ENCODE data around the gene UBE2R2.
"Not testable (repeated sequence)": the region's sequence is repeated elsewhere in the genome, so short reads cannot be mapped to it uniquely, and the experiment has no call there.

Gene UBE2R2

DNA sequence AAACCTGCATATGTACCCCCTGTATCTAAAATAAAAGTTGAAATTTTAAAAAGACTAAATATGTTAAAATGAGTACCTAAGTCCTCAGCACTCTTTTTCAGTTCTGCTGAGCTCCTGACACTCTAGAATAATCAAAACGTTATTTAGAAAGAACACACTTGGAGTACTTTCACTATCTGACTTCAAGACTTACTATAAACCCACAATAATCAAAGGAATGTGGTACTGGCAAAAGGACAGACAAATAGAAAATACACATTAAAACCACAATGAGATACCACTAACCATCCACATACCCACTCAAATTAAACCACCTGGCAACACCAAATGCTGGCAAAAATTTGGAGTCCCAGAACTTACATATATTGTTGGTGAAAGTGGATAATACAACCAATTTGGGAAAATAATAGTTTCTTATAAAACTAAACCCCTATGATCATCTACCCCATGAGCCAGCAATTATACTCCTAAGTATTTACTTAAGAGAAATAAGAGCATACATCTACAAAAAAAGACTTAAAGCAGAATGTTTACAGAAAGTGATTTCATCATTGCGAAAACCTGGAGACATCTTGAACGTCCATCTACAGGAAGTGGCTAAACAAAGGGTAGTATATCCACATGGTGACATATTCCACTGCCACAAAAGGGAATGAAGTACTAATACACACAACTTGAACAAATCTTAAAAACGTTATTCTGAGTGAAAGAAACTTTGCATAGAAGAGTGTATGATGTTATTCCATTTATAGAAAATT, 34.4 kb upstream of the UBE2R2 start:
- TF ChIP-seq, protein P1, sequence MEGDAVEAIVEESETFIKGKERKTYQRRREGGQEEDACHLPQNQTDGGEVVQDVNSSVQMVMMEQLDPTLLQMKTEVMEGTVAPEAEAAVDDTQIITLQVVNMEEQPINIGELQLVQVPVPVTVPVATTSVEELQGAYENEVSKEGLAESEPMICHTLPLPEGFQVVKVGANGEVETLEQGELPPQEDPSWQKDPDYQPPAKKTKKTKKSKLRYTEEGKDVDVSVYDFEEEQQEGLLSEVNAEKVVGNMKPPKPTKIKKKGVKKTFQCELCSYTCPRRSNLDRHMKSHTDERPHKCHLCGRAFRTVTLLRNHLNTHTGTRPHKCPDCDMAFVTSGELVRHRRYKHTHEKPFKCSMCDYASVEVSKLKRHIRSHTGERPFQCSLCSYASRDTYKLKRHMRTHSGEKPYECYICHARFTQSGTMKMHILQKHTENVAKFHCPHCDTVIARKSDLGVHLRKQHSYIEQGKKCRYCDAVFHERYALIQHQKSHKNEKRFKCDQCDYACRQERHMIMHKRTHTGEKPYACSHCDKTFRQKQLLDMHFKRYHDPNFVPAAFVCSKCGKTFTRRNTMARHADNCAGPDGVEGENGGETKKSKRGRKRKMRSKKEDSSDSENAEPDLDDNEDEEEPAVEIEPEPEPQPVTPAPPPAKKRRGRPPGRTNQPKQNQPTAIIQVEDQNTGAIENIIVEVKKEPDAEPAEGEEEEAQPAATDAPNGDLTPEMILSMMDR (IDR thresholded peaks at IDR 0.05; ENCODE audit: insufficient read depth, low read depth, low read length, missing control alignments) = no peak
- no peak for DNase-seq (ENCODE audit: low read depth)
- no peak overlapping the region for H3K4me3 ChIP-seq (ENCODE audit: low read depth, low read length)

DNA sequence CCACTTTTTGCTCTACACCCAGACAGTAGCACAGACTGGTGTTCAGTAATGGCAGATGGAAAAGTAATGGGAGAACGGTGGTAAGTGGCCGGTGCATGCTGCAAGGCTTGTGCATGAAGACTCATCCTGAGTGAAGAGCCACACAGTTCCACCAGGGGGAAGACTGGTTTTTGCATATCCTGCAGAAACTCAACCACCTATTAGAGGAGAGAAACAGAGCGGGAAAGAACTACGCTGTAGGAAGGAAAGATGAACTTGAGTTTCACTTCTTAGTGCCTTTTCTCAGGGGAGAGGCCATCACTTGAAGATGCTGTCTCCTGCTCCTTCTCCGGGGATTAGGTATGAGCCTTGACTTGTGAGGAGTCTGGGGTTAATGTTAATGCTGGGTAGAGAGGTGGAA, 31.0 kb upstream of the UBE2R2 start:
- TF ChIP-seq, protein P1 (IDR thresholded peaks at IDR 0.05; ENCODE audit: insufficient read depth, low read depth, low read length, missing control alignments) = peak; percentile 35
- H3K4me3 ChIP-seq (ENCODE audit: low read depth, low read length) = no peak overlapping the region
- DNase-seq (ENCODE audit: low read depth) = peak; percentile 47

DNA sequence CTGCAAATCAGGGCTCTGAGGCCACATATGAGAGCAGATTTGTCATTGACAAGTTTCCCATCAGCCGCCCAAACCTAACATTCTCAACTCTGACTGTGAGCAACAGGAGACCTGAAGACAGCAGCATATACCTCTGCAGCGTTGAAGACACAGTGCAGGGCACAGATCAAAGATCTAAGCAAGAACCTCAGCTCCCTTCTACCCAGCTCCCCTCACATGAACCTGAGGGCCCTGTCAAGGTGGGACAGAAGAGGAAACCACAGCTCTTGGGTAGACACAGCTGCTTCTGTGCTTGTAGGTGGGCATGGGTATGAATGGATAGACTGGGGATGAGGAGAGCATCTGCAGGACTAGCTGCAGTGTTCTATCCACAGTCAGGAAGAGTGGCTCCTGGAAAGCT, 30.3 kb upstream of the UBE2R2 start:
- DNase-seq (ENCODE audit: low read depth) = no peak
- TF ChIP-seq, protein P1 (IDR thresholded peaks at IDR 0.05; ENCODE audit: insufficient read depth, low read depth, low read length, missing control alignments) = no peak
- no peak overlapping the region for H3K4me3 ChIP-seq (ENCODE audit: low read depth, low read length)

DNA sequence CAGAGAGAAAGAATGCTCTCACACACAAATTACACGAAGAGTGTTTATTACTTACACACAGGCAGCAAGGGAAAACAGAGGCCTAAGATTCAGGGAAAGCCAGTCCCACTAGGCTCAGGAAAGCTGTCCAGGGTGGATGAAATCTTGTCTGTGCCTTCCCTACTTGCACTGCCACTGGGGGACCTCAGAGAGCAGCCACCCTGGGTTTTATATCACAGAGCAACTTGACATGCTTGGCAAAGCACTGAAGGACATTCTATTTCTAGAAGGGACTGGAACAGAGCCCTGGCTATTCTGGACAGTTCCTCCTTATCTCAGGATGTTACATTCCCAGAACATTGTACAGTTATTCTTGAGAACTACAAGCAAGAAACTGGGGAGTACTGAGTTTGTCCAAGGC, 29.1 kb upstream of the UBE2R2 start:
- DNase-seq (ENCODE audit: low read depth) = no peak
- TF ChIP-seq, protein P1 (IDR thresholded peaks at IDR 0.05; ENCODE audit: insufficient read depth, low read depth, low read length, missing control alignments) = no peak
- H3K4me3 ChIP-seq (ENCODE audit: low read depth, low read length) = no peak overlapping the region

DNA sequence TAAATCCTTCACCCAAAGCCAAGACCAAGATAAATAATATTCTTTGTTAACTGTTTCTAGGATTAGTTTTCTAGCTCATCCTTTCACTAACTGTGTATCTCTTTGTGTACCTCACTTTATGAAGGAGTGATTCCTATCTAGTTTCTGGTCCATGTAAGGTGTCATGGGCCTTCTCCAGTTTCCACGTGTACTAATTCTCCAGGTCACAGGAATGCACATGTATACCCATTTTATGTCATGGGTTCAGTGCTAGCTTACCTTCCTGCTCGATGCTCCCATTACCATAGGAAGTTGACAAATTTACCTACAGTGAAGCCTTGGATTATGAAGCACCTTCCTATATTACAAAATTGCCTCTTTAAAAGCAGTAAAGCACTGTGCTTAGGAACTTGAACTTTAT, 27.5 kb upstream of the UBE2R2 start:
- not testable (repeated sequence) for H3K4me3 ChIP-seq (ENCODE audit: low read depth, low read length); DNase-seq (ENCODE audit: low read depth)

DNA sequence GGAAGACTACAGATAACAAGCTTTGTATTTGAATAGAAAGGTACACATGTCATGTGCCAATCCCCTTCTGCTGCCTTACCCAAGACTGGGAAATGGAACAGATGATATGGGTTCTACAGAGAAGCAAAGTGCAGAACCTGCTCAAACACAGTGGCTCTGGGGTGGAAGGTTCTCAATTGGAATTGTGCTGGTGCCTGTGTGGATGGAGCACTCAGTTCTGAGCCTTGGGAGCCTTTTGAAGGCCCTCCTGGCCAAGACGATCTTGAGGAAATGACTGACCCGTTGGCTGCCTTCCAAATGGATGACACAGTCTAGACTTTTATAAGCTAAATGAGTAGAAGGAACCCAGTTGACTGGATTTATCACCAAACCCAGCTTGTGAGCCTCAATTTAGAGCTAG, 25.8 kb upstream of the UBE2R2 start:
- no peak for DNase-seq (ENCODE audit: low read depth)
- TF ChIP-seq, protein P1 (IDR thresholded peaks at IDR 0.05; ENCODE audit: insufficient read depth, low read depth, low read length, missing control alignments) = no peak
- H3K4me3 ChIP-seq (ENCODE audit: low read depth, low read length) = no peak overlapping the region

DNA sequence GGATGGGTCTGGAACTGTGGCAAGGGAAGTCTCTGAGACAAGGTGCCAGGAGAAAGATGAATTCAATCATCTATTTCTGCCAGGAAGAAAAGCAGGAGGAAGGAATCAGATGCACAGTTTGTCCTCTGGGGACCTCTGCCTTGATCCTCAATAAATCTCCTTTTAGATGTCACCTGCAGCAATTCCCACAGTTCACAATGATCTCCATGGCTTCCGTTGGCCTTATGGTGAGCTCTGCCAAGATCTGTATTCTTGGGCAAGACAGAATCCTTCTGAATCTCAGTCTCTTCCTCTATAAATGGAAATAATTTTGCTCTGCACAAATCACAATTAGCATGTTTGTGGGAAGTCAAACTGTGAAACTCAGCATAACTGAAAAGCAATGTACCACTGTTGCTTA, 23.5 kb upstream of the UBE2R2 start:
- not testable (repeated sequence) for DNase-seq (ENCODE audit: low read depth)

DNA sequence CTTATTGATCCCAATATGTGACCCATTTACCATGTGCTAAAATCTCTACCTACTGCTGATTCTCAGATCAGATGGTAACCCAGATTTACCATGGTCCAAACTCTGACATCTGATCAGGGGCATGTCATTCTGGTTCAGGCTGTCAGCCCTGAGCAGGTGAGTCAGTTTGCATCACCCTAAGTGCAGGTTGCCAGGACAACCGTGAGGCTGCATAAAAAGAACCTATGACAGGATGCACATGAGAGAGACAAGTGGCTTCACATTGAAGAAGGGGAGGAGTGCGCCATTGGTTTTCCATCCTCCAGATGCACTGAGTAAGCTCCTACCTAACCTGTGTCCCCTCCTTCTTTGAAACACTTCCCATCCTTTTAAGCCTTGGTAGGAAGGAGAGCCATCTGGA, 22.4 kb upstream of the UBE2R2 start:
- no peak for DNase-seq (ENCODE audit: low read depth)
- TF ChIP-seq, protein P1 (IDR thresholded peaks at IDR 0.05; ENCODE audit: insufficient read depth, low read depth, low read length, missing control alignments) = no peak
- H3K4me3 ChIP-seq (ENCODE audit: low read depth, low read length) = no peak overlapping the region

More for the DNA sequence above, 23.5 kb upstream of the UBE2R2 start:
- H3K4me3 ChIP-seq (ENCODE audit: low read depth, low read length) = not testable (repeated sequence)

Measured in GM12865 (cell line).